Right renal pelvis (tissue), 4 donors: ENCODE results near the gene TYK2. TPM values are rescaled to one million over a fixed set of nuclear protein-coding genes. Genes with fewer than 3 reads are reported as not detected.
"Not testable (repeated sequence)": the region's sequence is repeated elsewhere in the genome, so short reads cannot be mapped to it uniquely, and the experiment has no call there.

Experiments used
- DNase-seq, 4 donors: peaks; one replicate each; pipeline ENCODE4 v3.0.0-alpha.2; 2013; ENCODE audit warnings: low read depth in 4 of 4, low spot score in 3 of 4, missing footprints in 1 of 4
- polyA plus RNA-seq, 4 donors: library from polyadenylated mRNA; unstranded; fragments of 120-200 nt; gene quantifications; one replicate each; pipeline ENCODE4 v1.2.1, GENCODE V29; 2013; ENCODE audit not compliant: insufficient read length in 4 of 4

TYK2 gene
- polyA plus RNA-seq: 100 to 1,000 TPM; 103 to 130 (median 109) TPM

DNA sequence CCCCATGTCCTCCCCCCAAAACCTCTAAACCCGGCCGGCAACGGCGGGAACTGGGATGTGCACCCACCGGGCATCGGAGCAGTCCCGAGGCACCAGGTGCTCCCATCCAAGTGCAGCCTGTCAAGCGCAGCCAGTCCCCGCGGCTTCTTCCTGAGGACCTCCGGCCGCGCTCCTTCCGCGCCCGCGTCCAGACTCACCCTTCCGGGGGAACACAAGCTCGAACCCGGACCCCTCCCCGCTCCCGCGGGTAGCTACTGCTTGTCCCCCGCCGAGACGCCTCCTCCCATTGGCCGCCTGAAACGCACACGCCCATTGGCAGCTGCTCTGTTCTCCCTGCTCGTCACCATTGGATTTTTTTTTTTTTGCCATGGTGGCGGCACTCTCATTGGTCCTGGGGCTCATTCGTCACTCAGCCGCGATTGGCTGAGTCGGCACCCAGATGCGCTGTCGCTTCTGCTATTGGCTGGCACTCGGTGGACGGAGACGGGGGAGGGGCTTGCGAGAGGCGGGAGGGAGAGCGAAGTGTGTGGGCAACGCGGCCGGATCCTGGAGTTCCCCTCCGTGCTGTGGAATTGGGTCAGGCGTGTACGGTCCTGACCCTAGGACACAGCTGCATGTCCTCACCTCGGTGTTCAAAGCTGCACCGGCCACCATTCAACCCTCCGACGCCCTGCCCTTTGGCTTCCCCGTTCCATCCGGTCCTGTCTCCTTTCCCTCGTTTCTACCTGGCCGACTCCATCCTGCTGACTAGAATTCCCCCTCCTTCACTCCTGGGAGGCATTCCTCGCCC, at the start of gene TYK2:
TYK2 (minus strand) TSS at position 260 of the 790 bp plus-strand sequence. CDS start 2,166 bp downstream, outside the sequence.
- peak; percentile 98 for DNase-seq

DNA sequence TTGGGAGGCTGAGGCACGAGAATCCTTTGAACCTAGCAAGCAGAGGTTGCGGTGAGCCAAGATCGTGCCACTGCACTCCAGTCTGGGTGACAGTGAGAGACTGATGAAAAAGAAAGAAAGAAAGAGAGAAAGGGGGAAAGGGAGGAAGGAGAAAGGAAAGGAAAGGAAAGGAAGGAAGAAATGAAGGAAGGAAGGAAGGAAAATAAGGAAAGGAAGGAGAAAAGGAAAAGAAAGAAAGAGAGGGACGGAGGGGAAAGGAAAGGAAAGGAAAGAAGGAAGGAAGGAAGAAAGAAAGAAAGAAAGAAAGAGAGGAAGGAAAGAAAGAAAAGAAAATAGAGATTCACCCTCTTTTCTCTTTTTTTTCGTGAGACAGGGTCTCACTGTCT, 48.6 kb upstream of the TYK2 start:
- DNase-seq: no peak

DNA sequence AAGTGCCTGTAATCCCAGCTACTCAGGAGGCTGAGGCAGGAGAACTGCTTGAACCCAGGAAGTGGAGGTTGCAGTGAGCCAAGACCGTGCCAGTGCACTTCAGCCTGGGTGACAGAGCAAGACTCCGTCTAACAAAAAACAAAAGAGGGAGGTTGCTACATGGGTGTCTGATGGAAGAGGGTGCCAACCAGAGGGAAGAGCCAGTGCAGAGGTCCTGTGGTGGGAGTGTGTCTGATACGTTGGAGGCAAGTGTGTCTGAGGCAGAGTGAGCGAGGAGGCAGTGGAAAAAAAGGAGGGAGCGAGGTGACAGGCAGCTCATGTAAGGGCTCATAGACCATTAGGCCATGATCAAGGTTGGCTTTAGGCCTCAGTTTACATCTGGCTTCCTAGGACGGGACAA, 46.8 kb upstream of the TYK2 start:
- DNase-seq: no peak

DNA sequence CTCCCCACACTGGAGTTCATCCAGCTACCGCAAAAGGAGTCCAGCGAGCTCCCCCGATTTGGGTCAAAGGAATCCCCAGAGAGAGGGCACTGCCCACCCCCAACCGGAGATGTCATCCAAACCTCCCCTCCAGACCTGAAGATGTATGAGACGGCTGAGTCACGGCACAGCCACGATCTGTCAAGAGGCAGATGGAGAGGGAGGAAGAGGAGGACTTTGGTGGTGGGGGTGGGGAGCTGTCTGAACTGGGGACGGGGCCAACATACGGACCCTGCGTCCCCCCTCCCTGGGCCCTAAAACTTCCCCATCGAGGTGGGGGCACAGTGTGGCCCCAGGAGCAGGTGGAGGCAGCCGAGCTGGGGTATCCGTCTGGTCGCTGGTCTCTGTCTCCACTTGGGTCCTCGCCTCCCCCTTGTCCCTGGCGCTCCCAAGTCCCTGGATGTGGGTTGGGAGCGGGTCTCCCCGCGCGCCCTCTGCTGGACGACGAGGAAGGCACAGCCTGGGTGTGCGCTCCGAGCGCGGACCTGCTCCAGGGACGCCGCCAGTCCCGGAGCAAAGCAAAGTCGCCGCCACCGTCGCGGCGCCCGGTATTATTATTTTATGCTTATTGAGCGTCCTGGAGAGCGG, 43.8 kb upstream of the TYK2 start:
- DNase-seq: peak in 1 of 4 donors; percentile 72

DNA sequence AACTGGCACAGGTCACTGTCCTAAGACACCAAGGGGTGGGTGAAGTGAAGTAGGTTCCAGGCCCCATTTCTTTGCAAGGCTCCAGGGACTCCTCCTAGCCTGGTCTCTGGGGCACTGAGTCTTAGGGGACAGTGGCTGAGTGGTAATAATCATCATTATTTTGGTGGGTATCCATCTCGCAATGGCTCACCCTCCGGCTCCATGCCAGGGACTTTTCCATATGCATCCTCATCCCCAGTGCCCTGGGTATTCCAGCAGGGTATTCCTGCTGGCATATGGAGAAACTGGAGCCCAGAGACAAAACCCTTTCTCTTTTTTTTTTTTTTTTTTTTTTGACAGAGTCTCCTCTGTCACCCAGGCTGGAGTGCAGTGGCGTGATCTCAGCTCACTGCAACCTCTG, 42.5 kb upstream of the TYK2 start:
- no peak for DNase-seq

DNA sequence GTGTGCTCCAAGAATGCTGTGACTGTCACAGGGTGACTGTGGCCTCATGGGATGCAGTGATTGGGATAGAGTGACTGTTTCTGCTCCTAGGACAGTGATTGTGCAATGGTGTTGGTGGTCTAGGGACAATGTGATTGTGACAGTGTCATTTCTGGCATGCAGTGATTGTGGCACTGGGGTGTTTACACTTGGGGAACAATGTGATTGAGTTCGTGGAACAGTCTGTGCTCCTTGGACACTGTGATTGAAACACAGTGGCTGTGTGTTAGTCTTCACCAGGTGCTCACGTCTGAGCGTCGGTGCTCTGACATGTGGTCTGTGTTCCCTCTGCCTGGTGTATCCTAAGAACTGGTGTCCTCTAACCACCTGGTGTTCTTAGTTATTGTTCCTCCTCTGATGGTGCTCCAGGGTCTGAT, 41.7 kb upstream of the TYK2 start:
- DNase-seq: no peak

DNA sequence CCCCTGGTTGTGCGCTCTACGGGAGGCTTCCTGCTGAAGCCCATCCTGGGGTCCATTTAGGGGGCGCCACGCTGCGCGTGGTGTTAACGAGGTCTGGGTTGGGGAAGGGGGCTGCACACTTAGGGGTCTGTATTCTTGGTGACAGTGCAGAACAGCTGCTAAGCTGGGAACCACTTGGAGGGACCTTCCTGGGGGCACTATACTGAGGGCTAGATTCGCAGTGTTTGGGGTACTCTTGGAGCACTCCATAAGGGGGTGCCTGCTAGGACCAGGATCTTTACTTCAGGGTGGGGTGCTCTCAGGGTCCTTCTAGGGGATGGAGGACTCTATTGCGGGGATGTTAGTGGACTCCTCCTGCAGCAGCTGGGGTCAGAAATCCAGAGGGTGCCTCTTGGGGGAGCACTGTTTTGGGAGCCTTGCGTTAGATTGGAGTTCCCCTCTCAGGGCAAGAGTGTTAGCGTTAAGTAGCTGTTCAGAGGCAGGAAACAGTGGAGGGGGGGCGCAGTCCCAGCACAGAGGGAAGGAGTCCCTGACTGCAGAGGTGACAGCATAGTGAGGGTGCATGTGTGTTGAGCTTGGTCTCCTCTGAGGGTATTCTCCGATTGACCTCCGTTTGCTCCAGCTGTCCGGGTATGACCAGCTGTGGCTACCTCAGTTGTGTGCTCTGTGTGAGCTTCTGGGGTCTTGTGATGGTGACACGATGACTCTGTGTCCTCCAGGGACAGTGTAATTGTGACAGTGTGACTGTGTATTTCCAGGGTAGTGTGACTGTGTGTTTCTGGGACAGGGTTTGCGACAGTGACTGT, 41.1 kb upstream of the TYK2 start:
- no peak for DNase-seq

DNA sequence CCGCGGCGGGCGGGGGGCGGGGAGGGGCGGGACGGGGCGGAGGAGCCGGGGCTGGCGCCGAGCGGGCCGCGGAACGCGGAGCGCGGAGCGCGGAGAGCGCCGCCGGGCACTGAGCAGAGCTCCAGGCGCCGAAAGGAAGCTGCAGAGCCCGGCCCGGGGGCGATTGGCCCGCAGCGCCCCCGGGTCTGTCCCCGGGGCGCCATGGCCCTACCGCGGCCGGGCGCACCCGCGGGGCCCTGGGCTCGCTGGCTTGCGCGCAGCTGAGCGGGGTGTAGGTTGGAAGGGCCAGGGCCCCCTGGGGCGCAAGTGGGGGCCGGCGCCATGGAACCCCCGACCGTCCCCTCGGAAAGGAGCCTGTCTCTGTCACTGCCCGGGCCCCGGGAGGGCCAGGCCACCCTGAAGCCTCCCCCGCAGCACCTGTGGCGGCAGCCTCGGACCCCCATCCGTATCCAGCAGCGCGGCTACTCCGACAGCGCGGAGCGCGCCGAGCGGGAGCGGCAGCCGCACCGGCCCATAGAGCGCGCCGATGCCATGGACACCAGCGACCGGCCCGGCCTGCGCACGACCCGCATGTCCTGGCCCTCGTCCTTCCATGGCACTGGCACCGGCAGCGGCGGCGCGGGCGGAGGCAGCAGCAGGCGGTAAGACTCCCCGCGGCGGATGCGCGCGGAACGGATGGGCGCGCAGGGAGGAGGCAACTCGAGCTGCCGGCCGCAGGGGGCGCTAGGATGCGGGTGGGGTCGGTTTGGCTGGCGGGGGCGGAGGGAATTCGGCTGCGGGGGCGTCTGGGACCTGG, 40.3 kb upstream of the TYK2 start, which contains the start of gene PDE4A:
PDE4A (plus strand) TSS at position 95 of the 796 bp plus-strand sequence; CDS start at position 322, 227 bp downstream.
- no peak for DNase-seq

DNA sequence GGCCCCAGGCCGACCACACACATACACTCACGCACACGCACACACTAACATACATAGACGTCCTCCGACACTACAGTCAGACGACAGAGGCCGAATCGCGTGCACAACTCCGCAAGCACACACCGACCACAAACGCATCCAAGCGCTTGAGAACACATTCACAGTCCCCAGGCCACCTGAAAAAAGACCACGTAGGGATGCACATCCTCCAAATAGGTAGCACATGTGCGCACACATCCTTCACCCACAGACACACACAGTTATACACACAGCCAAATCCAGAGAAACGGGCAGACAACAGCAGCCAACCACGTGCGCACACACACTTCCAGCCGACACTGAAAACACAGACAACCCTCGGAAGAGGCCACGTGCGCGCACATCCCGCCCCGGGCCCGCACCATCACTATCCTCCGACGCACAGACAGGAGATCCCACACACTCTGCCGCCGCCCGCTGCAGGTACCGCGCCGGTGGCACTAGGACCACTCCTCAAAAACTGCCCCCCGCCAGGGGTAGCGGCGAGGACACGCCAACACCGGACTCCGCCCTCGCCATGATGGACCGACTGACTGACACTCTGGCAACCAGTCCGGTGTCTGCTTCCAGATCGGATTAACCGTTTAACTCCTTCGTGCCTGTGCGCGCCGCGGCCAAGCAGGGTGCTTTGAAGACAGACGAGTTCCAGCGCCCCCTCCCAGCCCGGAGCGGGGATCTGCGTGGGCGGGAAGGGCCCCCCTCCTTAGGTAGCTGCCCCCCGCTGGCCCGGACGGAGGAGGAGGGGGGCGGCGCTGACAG, 39.5 kb upstream of the TYK2 start:
- no peak for DNase-seq

DNA sequence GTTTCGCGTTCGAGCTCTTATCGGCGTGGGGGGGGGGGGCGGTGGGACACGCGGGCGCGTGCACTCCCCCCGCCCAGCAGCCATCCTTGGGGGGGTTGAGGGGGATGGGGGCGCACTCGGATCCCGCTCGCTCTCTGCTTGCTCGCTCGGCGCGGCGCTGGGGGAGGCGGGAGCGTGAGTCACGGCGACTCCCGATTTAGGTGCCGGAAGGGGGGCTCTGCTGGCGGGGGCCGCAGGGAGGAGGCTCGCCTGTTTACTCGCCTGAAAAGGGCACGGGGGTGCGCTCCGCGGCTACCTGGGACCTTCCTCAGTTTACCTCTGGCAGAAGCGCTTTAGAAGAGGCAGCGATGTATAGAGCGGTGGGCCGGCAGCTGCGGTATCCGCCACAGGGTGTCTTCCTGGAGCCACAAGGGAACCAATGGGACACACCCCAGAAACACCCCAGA, 38.9 kb upstream of the TYK2 start:
- DNase-seq: no peak

DNA sequence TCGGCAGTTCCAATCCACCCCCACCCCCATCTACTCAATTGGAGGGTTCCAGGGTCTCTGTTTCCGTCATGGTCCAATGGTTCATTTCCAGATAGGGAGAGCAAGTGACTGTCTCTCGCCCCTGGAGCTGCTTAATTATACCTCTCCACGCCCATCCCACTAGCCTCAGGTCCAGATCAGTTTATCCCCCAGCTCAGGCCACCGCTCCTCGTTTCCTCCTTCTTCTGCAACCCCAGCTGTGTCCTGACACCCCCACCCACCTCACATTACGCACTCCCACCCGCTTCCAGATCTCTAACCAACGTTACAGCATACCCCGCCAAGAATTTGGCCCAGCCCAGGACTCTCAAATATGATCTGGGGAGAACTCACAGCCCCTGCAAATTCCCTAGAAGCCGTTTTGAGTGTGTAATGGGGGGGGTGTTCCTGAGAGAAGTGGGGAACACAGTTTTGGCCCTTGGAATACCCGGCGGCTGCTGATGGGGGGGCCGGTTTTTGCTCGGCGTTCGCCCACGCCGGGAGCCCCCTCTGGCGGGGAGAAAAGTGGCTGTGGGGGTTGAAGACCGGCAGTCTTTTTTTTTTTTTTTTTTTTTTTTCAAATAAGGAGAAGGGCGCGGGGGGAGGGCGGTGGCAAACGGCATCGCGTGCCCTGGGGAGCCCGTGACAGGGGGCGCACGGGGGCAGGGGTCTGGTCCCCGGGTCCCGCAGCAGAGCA, 38.3 kb upstream of the TYK2 start:
- DNase-seq: no peak

DNA sequence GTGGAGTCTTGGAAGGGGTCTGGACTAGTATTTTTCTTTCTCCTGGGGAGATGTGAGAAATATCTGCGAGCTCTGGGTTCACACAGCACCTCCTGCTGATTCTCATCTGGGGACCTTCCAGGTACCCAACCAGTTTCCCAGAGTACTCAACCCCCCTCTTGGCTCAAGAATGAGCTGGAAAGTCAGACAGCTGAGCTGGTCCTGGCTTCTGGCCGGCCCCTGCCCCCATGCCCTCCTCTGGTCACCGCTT, 37.8 kb upstream of the TYK2 start:
- no peak for DNase-seq

DNA sequence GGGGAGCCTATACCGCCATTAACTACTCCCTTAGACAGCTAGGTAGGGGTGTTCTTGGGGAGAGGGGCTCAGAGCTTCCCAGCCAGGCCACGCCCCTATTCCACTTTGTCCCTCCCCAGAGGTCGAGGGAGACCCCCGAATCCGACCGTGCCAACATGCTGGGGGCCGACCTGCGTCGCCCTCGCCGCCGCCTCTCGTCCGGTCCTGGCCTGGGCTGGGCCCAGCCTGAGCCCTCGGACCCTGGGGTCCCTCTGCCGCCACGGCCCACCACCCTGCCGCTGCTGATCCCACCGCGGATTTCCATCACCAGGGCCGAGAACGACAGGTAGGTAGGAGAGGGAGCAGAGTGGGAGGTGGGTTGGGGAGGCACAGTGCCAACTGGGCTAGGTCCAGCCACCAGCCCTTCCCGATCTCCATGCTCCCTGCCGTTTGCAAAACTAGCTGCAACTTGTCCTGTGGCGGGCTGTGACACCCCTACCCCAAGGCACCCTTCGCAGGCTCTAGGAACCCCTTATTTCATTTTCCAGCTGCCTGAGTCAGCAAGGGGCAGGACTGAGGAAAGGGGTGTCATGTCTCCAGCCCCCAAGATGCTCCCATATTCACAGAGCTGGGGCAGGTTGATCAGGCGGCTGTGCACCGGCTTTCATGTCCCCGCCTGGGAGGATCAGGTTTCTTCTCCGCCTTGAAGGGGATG, 37.3 kb upstream of the TYK2 start:
- DNase-seq: no peak

DNA sequence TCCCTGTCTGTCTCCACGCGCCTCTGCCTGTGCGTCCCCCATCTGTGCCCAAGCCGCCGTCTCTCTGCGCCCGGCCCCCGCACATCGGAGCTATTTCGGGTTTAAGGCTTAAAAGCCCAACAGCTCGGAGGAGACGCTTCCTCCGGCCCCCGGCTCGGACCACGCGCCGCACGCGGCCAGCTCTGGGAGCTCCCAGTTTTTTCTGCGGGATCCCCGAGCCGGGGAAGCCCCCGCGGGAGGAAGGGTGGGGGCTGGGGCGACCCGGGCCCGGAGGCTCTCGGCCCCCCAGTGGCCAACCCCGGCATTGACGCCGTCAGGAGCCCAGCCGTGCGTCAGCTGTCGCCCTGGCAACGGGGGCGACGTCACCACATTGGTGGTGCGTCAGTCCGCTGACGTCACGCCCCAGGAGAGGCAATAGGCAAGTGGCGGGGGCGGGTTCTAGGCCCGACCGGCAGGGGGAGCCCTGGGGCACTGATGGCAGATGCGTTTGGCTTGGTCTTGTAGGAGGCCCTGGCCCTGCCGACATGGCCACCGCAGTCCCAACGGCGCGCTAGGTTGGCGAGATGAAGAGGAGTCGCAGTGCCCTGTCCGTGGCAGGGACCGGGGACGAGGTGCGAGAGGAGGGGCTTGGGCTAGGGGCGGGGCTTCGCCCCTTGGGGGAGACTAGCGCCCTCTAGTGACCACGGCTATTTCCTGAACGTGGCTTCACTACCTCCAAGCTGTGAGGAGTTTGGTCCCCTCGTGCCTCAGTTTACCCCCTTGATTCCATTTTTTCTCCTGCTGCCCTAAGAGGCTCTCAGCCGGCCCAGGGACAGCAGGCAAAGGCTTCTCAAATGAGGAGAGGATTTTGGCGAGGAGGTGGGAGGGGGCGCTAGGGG, 36.2 kb upstream of the TYK2 start:
- DNase-seq: no peak

DNA sequence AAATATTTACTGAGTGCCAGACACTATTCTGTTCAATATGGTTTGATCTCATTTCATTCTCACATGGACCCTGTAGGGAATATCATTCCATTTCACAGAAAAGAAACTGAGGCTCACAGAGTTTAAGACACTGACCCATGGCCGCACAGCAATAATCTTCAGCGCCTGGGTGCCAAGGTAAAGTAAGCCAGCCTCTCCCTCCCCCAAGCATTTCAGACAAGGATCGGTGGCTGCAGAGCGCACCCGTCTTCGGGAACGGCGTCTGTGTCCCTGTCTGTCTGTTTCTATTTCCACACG, 35.7 kb upstream of the TYK2 start:
- no peak for DNase-seq

DNA sequence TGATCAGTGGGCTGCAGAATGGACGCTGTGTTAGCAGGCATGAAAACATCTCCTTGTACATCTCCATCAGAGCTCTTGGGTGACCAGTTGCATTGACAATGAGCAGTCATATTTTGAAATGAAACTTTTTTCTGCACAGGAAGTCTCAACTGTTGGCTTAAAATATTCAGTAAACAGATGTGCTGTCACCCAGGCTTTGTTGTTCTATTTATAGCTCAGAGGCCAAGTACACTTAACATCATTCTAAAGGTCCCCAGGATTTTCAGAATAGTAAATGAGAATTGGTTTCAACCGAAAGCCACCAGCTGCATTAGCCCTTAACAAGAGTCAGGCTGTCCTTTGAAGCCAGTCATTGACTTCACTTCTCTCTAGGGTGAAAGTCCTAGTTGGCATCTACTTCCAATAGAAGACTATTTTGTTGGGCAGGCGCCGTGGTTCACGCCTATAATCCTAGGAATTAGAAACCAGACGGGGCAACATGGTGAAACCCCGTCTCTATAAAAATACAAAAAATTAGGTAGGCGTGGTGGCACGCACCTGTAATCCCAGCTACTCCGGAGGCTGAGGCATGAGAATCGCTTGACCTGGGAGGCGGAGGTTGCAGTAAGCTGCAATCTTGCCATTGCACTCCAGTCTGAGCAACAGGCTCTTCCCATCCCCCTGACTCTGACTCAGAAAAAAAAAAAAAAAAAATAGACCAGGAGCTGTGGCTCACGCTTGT, 32.0 kb upstream of the TYK2 start:
- DNase-seq: no peak

DNA sequence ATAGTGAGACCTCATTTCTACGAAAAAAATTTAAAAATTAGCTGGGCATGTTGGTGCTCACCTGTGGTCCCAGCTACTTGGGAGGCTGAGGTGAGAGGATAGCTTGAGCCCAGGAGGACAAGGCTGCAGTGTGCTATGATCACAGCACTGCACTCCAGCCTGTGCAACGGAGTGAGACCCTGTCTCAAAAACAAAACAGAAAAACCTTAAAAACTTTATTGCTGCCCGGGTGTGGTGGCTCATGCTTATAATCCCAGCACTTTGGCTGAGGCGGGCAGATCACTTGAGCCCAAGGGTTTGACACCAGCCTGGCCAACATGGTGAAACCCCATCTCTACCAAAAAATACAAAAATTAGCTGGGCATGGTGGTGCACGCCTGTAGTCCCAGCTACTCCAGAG, 30.9 kb upstream of the TYK2 start:
- not testable (repeated sequence) for DNase-seq
